Hematopoietic multipotent progenitor cell treated with erythropoietin and hydrocortisone succinate and interleukin-3 and kit ligand, for 15 days (in vitro differentiated cells): ENCODE data around the gene AZU1.
"Not testable (repeated sequence)": the region's sequence is repeated elsewhere in the genome, so short reads cannot be mapped to it uniquely, and the experiment has no call there.

Experiments
- DNase-seq: peaks from one replicate; pipeline ENCODE4 v3.0.0-alpha.2; 2015; ENCODE audit warnings: low spot score

AZU1 gene

GRCh38 chr19:873561-874041 lies 46.0 kb downstream of the AZU1 start:
- DNase-seq: no peak

- DNase-seq: no peak
These were observed 47.7 kb downstream of the AZU1 start for GRCh38 chr19:875265-875879.

GRCh38 chr19:876089-876488 lies 48.5 kb downstream of the AZU1 start:
- DNase-seq: no peak

- no peak for DNase-seq
These were observed 49.2 kb downstream of the AZU1 start for GRCh38 chr19:876780-877314.

GRCh38 chr19:877992-878660 lies 50.5 kb downstream of the AZU1 start:
- DNase-seq: not testable (repeated sequence)

- not testable (repeated sequence) for DNase-seq
These were observed 51.3 kb downstream of the AZU1 start for GRCh38 chr19:878751-879561.

GRCh38 chr19:879711-880438 lies 52.2 kb downstream of the AZU1 start:
- no peak for DNase-seq
